HepG2 (cell line): ENCODE data around the gene ZCCHC17. TPM values are rescaled to one million over a fixed set of nuclear protein-coding genes. Genes with fewer than 3 reads are reported as not detected.

Source experiments
- ATAC-seq: fragments of 200-7000 bp; cut with Tn5 transposase; 3 replicates; pipeline ENCODE4 v1.9.1; 2020; ENCODE audit warnings: mild to moderate bottlenecking, moderate library complexity
- BruUV-seq: library from RNA; stranded (reverse); fragments of 400-500 nt; replicated peaks from 2 replicates; lab custom pipeline; 2021; lab: Mats Ljungman, UMichigan
- CTCF ChIA-PET: fragments of 300-600 bp; formaldehyde crosslinking; extraction: SDS; loops from one replicate; lab custom pipeline; 2021; ENCODE audit warnings: low total read pairs, inconsistent platforms, low intra/inter-chr PET ratio; lab: Yijun Ruan, JAX
- POLR2A ChIA-PET: fragments of 350-600 bp; sonication (Branson Sonifier 250); formaldehyde crosslinking; loops from one replicate; lab custom pipeline; 2020; ENCODE audit warnings: antibody characterized with exemption, inconsistent platforms; lab: Yijun Ruan, JAX
- DNase-seq: peaks from one replicate; pipeline ENCODE4 v3.0.0-alpha.2; 2015; ENCODE audit warnings: low spot score
- FAIRE-seq: peaks from 3 replicates; lab custom pipeline; 2011; peaks lifted over from hg19 to GRCh38; lab: Jason Lieb, UNC
- H2AFZ ChIP-seq: one replicate; pipeline ENCODE4 v1.6.1; 2011; ENCODE audit warnings: low read length, inconsistent platforms
- H3K27ac ChIP-seq: fragments of 300-600 bp; 3 replicates; pipeline ENCODE4 v1.8.0; 2011; ENCODE audit warnings: mixed run types, mild to moderate bottlenecking, mixed read lengths, low read length, inconsistent platforms; ENCODE audit not compliant: insufficient read depth; ENCODE audit errors: extremely low read length
- H3K27me3 ChIP-seq, 2 experiments: fragments of 200-600 bp in 1 of 2; 2 replicates in 1 of 2; 3 replicates in 1 of 2; pipeline versions ENCODE4 v1.6.0 to v1.8.0; 2011; ENCODE audit warnings: low read length in 2 of 2, mild to moderate bottlenecking in 2 of 2, moderate library complexity in 2 of 2, inconsistent platforms in 1 of 2; ENCODE audit not compliant: insufficient read depth in 2 of 2, control insufficient read depth in 1 of 2
- H3K36me3 ChIP-seq, 2 experiments: fragments of 200-600 bp in 1 of 2; replicated peaks in 1 of 2; 2 replicates in 1 of 2; 3 replicates in 1 of 2; pipeline versions ENCODE4 v1.5.1 to v1.8.0; 2011; ENCODE audit warnings: low read length in 2 of 2, inconsistent platforms in 1 of 2; ENCODE audit not compliant: insufficient read depth in 2 of 2, control insufficient read depth in 1 of 2
- H3K4me1 ChIP-seq: 2 replicates; pipeline ENCODE4 v1.5.1; 2012; ENCODE audit warnings: low read length, inconsistent platforms; ENCODE audit not compliant: insufficient read depth
- H3K4me2 ChIP-seq: 2 replicates; pipeline ENCODE4 v1.6.0; 2011; ENCODE audit warnings: low read depth, low read length, inconsistent platforms
- H3K4me3 ChIP-seq, 3 experiments: fragments of 200-600 bp in 1 of 3; sonication (generic), shearing (Covaris generic) in 1 of 3; replicated peaks in 1 of 3; 2 replicates each; pipeline ENCODE4 v1.5.1; 2011 to 2016; ENCODE audit warnings: low read length in 3 of 3, inconsistent platforms in 2 of 3, low read depth in 2 of 3, mild to moderate bottlenecking in 2 of 3, control low read depth in 1 of 3, mixed read lengths in 1 of 3; ENCODE audit not compliant: insufficient read depth in 1 of 3
- H3K79me2 ChIP-seq: one replicate; pipeline ENCODE4 v1.6.1; 2011; ENCODE audit warnings: low read length, inconsistent platforms; ENCODE audit not compliant: insufficient read depth
- H3K9ac ChIP-seq: 2 replicates; pipeline ENCODE4 v1.6.0; 2011; ENCODE audit warnings: mild to moderate bottlenecking, low read depth, low read length, inconsistent platforms; ENCODE audit not compliant: insufficient read depth
- H3K9me3 ChIP-seq: 2 replicates; pipeline ENCODE4 v1.5.1; 2012; ENCODE audit warnings: mild to moderate bottlenecking, low read length
- H4K20me1 ChIP-seq: 2 replicates; pipeline ENCODE4 v1.6.0; 2011; ENCODE audit warnings: inconsistent platforms, mild to moderate bottlenecking, low read length, moderate library complexity; ENCODE audit not compliant: insufficient read depth
- BCLAF1 ChIP-seq: fragments of 450-650 bp; IDR thresholded peaks from 2 replicates; pipeline ENCODE4 v1.6.1; 2017; ENCODE audit warnings: mild to moderate bottlenecking
- EP300 ChIP-seq, 3 experiments: sonication (generic) in 1 of 3; formaldehyde crosslinking in 1 of 3; IDR thresholded peaks; 2 replicates each; pipeline versions ENCODE4 v1.5.1 to v1.6.1; 2011 to 2020; ENCODE audit warnings: low read depth in 2 of 3, low read length in 2 of 3, borderline replicate concordance in 1 of 3, improper control_type of control experiment in 1 of 3, mild to moderate bottlenecking in 1 of 3, missing genetic modification reagents in 1 of 3, moderate library complexity in 1 of 3
- FUBP1 ChIP-seq: sonication (generic); formaldehyde crosslinking; IDR thresholded peaks from 2 replicates; pipeline ENCODE4 v1.5.1; 2020; ENCODE audit warnings: missing genetic modification reagents, mild to moderate bottlenecking, borderline replicate concordance
- GABPB1 ChIP-seq: IDR thresholded peaks from 2 replicates; pipeline ENCODE4 v1.6.1; 2016; ENCODE audit warnings: mild to moderate bottlenecking, missing genetic modification reagents, moderate library complexity, missing compliant biosample characterization
- HOXA3 ChIP-seq: sonication (generic); formaldehyde crosslinking; IDR thresholded peaks from 2 replicates; pipeline ENCODE4 v1.5.0; 2020; ENCODE audit warnings: missing genetic modification reagents
- KLF9 ChIP-seq: IDR thresholded peaks from 2 replicates; pipeline ENCODE4 v1.6.1; 2016; ENCODE audit warnings: low read depth
- NFRKB ChIP-seq: fragments of 450-650 bp; IDR thresholded peaks from 2 replicates; pipeline ENCODE4 v1.6.1; 2017
- PCBP2 ChIP-seq: fragments of 200-400 bp; formaldehyde crosslinking; optimal IDR thresholded peaks from 2 replicates; pipeline ENCODE3; 2018; ENCODE audit warnings: low read length, low read depth; ENCODE audit not compliant: poor library complexity, severe bottlenecking
- RARG ChIP-seq: sonication (generic); formaldehyde crosslinking; IDR thresholded peaks from 2 replicates; pipeline ENCODE4 v1.4.0; 2020; ENCODE audit warnings: low read depth, mild to moderate bottlenecking, missing genetic modification reagents
- RELA ChIP-seq: sonication (generic); formaldehyde crosslinking; IDR thresholded peaks from 2 replicates; pipeline ENCODE4 v1.4.0; 2020; ENCODE audit warnings: missing genetic modification reagents
- SAFB2 ChIP-seq: sonication (generic); formaldehyde crosslinking; IDR thresholded peaks from 2 replicates; pipeline ENCODE4 v1.5.1; 2020; ENCODE audit warnings: missing genetic modification reagents, low read depth, mild to moderate bottlenecking, borderline replicate concordance
- SAP130 ChIP-seq: IDR thresholded peaks from 2 replicates; pipeline ENCODE4 v1.6.1; 2016; ENCODE audit warnings: low read depth
- STAG1 ChIP-seq: sonication (generic); formaldehyde crosslinking; IDR thresholded peaks from 2 replicates; pipeline ENCODE4 v1.4.0; 2020; ENCODE audit warnings: missing genetic modification reagents
- ZBTB38 ChIP-seq: sonication (generic); formaldehyde crosslinking; IDR thresholded peaks from 2 replicates; pipeline ENCODE4 v1.5.1; 2020; ENCODE audit warnings: mild to moderate bottlenecking, missing genetic modification reagents
- ZNF430 ChIP-seq: sonication (generic); formaldehyde crosslinking; IDR thresholded peaks from 2 replicates; pipeline ENCODE4 v1.9.0; 2021; ENCODE audit warnings: mild to moderate bottlenecking, missing genetic modification reagents
- ZNF660 ChIP-seq: sonication (generic); formaldehyde crosslinking; IDR thresholded peaks from 2 replicates; pipeline ENCODE4 v1.5.1; 2020; ENCODE audit warnings: mild to moderate bottlenecking, low read depth, missing genetic modification reagents, borderline replicate concordance
- ZNF747 ChIP-seq: sonication (generic); formaldehyde crosslinking; IDR thresholded peaks from 2 replicates; pipeline ENCODE4 v1.8.1; 2023; ENCODE audit warnings: missing genetic modification reagents, mild to moderate bottlenecking, borderline replicate concordance
- ZNF788 ChIP-seq: sonication (generic); formaldehyde crosslinking; IDR thresholded peaks from 2 replicates; pipeline ENCODE4 v1.5.0; 2020; ENCODE audit warnings: mild to moderate bottlenecking, missing genetic modification reagents, borderline replicate concordance
- WGBS: methylation state at CpG from one replicate; pipeline ENCODE4 v1.1.6; 2017; ENCODE audit warnings: low lambda C conversion rate; 5-methylcytosine and 5-hydroxymethylcytosine counted together
- in situ Hi-C: cut with HindIII; loops from 2 replicates; pipeline ENCODE4 v1.10.0; 2017; ENCODE audit warnings: low pct_unique_long_range_greater_than_20kb; ENCODE audit not compliant: extremely low pct_ligation_motif_present
- intact Hi-C: fragments of 100-400 bp; cut with micrococcal nuclease; formaldehyde crosslinking; loops from one replicate; pipeline ENCODE4 v1.10.0; 2022; ENCODE audit not compliant: unreplicated experiment
- polyA plus RNA-seq, 8 experiments: library from polyadenylated mRNA; depleted of rRNA in 3 of 8; stranded (reverse) in 7 of 8; unstranded in 1 of 8; fragments of >200 nt; fragmentation: Illumina TruSeq in 4 of 8; extraction: Trizol in 4 of 8; gene quantifications; 2 replicates each; pipeline versions ENCODE4 v1.2.1 to v1.2.3, GENCODE V29; 2011 to 2016; ENCODE audit warnings: low read depth in 4 of 8, missing spikeins in 1 of 8, mixed read lengths in 1 of 8; ENCODE audit not compliant: insufficient read depth in 1 of 8
- total RNA-seq, 5 experiments: library from RNA; depleted of rRNA; stranded (reverse); fragments of >200 nt; fragmentation: Illumina TruSeq; extraction: Trizol; gene quantifications; 2 replicates each; pipeline ENCODE4 v1.2.3, GENCODE V29; 2016; ENCODE audit warnings: low read depth in 1 of 5

Gene ZCCHC17
- total and polyA plus RNA-seq, 2 of the 13 experiments (the other 11 are each of a cell fraction or from before 2014, with no cell fraction given), result 20.5 to 53.0 TPM

- TF ChIP-seq SAFB2 (0 out of 2 replicates have a peak, but pooled peaks have one; percentile 24), GABPB1 (CRISPR knock-in tag) (peak; percentile 27; the same call in 1 of the 2 replicates), NFRKB (no peak), ZNF788 (0 out of 2 replicates have a peak, but pooled peaks have one; percentile 31), ZBTB38 (CRISPR knock-in tag) (no peak), SAP130 (peak; percentile 60; the same call in 1 of the 2 replicates), EP300 (IDR thresholded peaks at IDR 0.05; ENCODE audit: low read depth in 2 of 2, low read length in 2 of 2) (0 out of 4 replicates have a peak, but pooled peaks of 1 of the 2 experiments have one; percentile 20), EP300 (CRISPR knock-in tag; IDR thresholded peaks at IDR 0.05; ENCODE audit: borderline replicate concordance) (no peak), PCBP2 (no peak), ZNF747 (CRISPR knock-in tag) (no peak)
These were observed 76.4 kb downstream of the ZCCHC17 start, which contains the start of gene FABP3 (continued) for GRCh38 chr1:31373056-31373896.

GRCh38 chr1:31373897-31374486, 77.2 kb downstream of the ZCCHC17 start:
- Histone ChIP-seq H3K27ac (peak overlapping the region; percentile 40), H3K27me3 (no peaks in the 10 kb centered on the region), H3K9me3 (no peaks in the 10 kb centered on the region), H3K4me3 (peak overlapping the region; percentile 36 to 64 (median 50); a peak in 5 of 6 replicates), H3K36me3 (no peaks in the 10 kb centered on the region), H2AFZ (no peak overlapping the region), H3K79me2 (no peaks in the 10 kb centered on the region), H3K9ac (no peak overlapping the region), H4K20me1 (no peaks in the 10 kb centered on the region), H3K4me2 (peak overlapping the region; percentile 96), H3K4me1 (peaks cover 77% of the 10 kb centered on the region)
- 26% methylated on average over 11 of the region's 11 CpGs for WGBS
- no peak for DNase-seq
- no TSS peak for BruUV-seq
- FAIRE-seq, result no peak
- in situ Hi-C loops, result no loop called here
- intact Hi-C loops, result no loop called here
- CTCF ChIA-PET, result no interaction called here
- ATAC-seq, result no peak
- POLR2A ChIA-PET, result interaction anchor here (0.6 to 2.5 kb wide), 7 partner anchors 21 to 582 kb away, joined by 3 to 15 read pairs (median 4); partner anchors contain the start of genes SNRNP40 and ZCCHC17
- no peak for TF ChIP-seq RARG (CRISPR knock-in tag)
- no peak for TF ChIP-seq FUBP1 (CRISPR knock-in tag)
- TF ChIP-seq ZNF660 (CRISPR knock-in tag), result no peak
- no peak for TF ChIP-seq KLF9 (CRISPR knock-in tag)
- TF ChIP-seq STAG1 (CRISPR knock-in tag), result no peak
- TF ChIP-seq BCLAF1, result no peak
- TF ChIP-seq HOXA3 (CRISPR knock-in tag), result no peak
- 0 out of 2 replicates have a peak, but pooled peaks have one; percentile 10 for TF ChIP-seq ZNF430 (CRISPR knock-in tag)
- TF ChIP-seq RELA (CRISPR knock-in tag), result no peak
